CD4-positive, alpha-beta T cell treated with Interleukin-10 for 1 hour (primary cell): Measurements from ENCODE around the gene PINK1.
A peak's percentile ranks its signal among the peaks of the same experiment; 100 is the strongest.

Source experiments
- DNase-seq: peaks from one replicate; pipeline ENCODE4 v3.0.0-alpha.2; 2020

PINK1 gene

GRCh38 chr1:20683614-20684013 lies 50.4 kb downstream of the PINK1 start:
- no peak for DNase-seq

- DNase-seq = no peak
Measured at GRCh38 chr1:20684050-20684620, 50.9 kb downstream of the PINK1 start.

GRCh38 chr1:20684651-20685050 lies 51.4 kb downstream of the PINK1 start:
- DNase-seq = no peak

GRCh38 chr1:20685099-20685662 lies 51.9 kb downstream of the PINK1 start:
- DNase-seq = no peak

- DNase-seq = no peak
Measured at GRCh38 chr1:20685741-20686140, 52.5 kb downstream of the PINK1 start.

GRCh38 chr1:20686883-20687725 lies 53.8 kb downstream of the PINK1 start:
- DNase-seq = no peak

GRCh38 chr1:20689645-20690056 lies 56.4 kb downstream of the PINK1 start:
- no peak for DNase-seq

GRCh38 chr1:20691872-20692271 lies 58.6 kb downstream of the PINK1 start:
- DNase-seq = no peak

GRCh38 chr1:20693623-20694022 lies 60.4 kb downstream of the PINK1 start:
- DNase-seq = no peak

- DNase-seq = no peak
Measured at GRCh38 chr1:20695515-20695914, 62.3 kb downstream of the PINK1 start.

- peak; percentile 71 for DNase-seq
Measured at GRCh38 chr1:20696397-20697333, 63.4 kb downstream of the PINK1 start.

GRCh38 chr1:20697563-20697962 lies 64.3 kb downstream of the PINK1 start:
- no peak for DNase-seq

GRCh38 chr1:20698195-20698910 lies 65.1 kb downstream of the PINK1 start:
- no peak for DNase-seq

GRCh38 chr1:20699558-20699957 lies 66.3 kb downstream of the PINK1 start:
- DNase-seq = no peak

GRCh38 chr1:20700636-20701215 lies 67.5 kb downstream of the PINK1 start:
- DNase-seq = no peak
